ENCODE results near the gene CISD3. TPM values are rescaled to one million over a fixed set of nuclear protein-coding genes. Genes with fewer than 3 reads are reported as not detected.
"Not testable (repeated sequence)": the region's sequence is repeated elsewhere in the genome, so short reads cannot be mapped to it uniquely, and the experiment has no call there.

CISD3 gene
- total and polyA plus RNA-seq, 4 donors = 2.1 to 18.6 (median 11.8) TPM

DNA sequence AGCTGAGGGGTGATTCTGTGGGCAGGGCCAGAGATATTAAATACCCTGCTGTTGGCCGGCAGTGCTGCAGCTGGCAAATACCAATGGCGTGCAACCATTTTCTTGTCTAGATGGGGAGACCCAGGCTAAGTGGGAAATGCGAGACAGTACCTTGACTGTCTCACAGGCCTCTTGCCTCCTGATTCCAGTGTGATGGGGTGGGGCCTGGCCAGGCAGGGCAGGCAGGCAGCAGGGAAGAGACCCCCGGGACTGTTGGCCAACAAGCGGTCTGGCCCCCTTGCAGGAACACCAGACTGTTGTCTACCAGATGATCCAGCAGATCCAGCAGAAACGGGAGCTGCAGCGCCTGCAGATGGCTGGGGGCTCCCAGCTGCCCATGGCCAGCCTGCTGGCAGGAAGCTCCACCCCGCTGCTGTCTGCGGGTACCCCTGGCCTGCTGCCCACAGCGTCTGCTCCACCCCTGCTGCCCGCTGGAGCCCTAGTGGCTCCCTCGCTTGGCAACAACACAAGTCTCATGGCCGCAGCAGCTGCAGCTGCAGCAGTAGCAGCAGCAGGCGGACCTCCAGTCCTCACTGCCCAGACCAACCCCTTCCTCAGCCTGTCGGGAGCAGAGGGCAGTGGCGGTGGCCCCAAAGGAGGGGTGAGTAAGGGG lies 5.7 kb upstream of the CISD3 start:
- WGBS (ENCODE audit: insufficient coverage) = 20% methylated on average over 12 of the region's 16 CpGs
- no peak overlapping the region for H3K4me3 ChIP-seq (ENCODE audit: low read depth, low read length)
- peaks cover 60% of the 10 kb centered on the region for H3K36me3 ChIP-seq (ENCODE audit: control insufficient read depth, insufficient read depth, low read length)
- no peaks in the 10 kb centered on the region for H3K27me3 ChIP-seq (ENCODE audit: control insufficient read depth, insufficient read depth, low read length)
- DNase-seq (ENCODE audit: low read depth in 4 of 6, low spot score in 6 of 6) = peak in 2 of 6 donors; percentile 88 to 89
- no peaks in the 10 kb centered on the region for H3K9me3 ChIP-seq (ENCODE audit: control insufficient read depth, insufficient read depth, low read length)
- H3K4me1 ChIP-seq (ENCODE audit: control insufficient read depth, insufficient read depth, low read length) = peaks cover 52% of the 10 kb centered on the region
- H3K27ac ChIP-seq (ENCODE audit: low read depth, low read length) = peak overlapping the region; percentile 86

DNA sequence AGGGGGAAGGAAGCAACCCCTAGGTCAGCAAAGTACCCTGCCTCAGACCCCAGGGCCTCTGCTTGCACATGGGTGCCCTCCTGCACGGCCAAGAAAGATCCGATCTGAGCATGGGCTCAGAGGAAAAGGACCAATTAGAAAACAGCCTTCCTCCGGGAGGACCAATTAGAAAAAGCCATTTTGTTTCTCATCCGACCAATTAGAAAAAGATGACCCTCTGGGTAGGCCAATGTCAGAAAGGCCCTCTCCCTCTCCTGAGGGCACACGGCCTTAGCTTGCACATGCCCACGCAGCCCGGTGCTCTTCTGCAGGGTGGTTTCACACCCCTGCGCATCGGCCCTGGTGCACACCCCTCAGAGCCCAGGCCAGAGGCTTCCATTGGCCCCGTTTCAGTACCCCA lies 5.1 kb upstream of the CISD3 start:
- Histone ChIP-seq H3K36me3 (ENCODE audit: control insufficient read depth, insufficient read depth, low read length) (peaks cover 54% of the 10 kb centered on the region), H3K9me3 (ENCODE audit: control insufficient read depth, insufficient read depth, low read length) (no peaks in the 10 kb centered on the region), H3K4me3 (ENCODE audit: low read depth, low read length) (no peak overlapping the region), H3K4me1 (ENCODE audit: control insufficient read depth, insufficient read depth, low read length) (peaks cover 50% of the 10 kb centered on the region), H3K27me3 (ENCODE audit: control insufficient read depth, insufficient read depth, low read length) (no peaks in the 10 kb centered on the region), H3K27ac (ENCODE audit: low read depth, low read length) (peak overlapping the region; percentile 86)
- peak in 1 of 6 donors; percentile 68 for DNase-seq (ENCODE audit: low read depth in 4 of 6, low spot score in 6 of 6)
- WGBS (ENCODE audit: insufficient coverage) = 59% methylated on average over 10 of the region's 10 CpGs

DNA sequence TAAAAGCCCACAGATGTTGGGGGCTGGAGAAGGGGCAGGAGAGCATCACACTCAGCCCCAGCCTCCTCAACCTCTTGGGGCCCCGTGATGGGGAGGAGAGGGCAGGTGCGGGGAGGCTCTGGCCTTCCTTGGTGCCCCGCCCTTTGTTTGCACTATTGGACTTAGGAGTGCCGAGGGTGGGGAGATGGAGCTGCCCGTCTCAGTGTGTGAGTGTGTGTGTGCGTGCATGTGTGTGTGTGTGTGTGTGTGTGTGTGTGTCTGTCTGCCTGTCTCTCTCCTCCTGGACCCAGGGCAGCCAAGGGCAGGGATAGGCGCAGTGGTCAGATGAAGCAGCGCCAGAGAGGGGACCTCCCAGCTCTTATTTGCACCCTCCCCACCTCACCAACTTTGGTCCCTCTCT lies 4.0 kb upstream of the CISD3 start:
- DNase-seq (ENCODE audit: low read depth in 4 of 6, low spot score in 6 of 6); H3K4me3 ChIP-seq (ENCODE audit: low read depth, low read length); H3K27me3 ChIP-seq (ENCODE audit: control insufficient read depth, insufficient read depth, low read length); H3K27ac ChIP-seq (ENCODE audit: low read depth, low read length); H3K9me3 ChIP-seq (ENCODE audit: control insufficient read depth, insufficient read depth, low read length): not testable (repeated sequence)
- H3K36me3 ChIP-seq (ENCODE audit: control insufficient read depth, insufficient read depth, low read length) = peaks cover 44% of the 10 kb centered on the region
- peaks cover 52% of the 10 kb centered on the region for H3K4me1 ChIP-seq (ENCODE audit: control insufficient read depth, insufficient read depth, low read length)
- WGBS (ENCODE audit: insufficient coverage) = no CpG with 5 or more reads among the region's 8 CpGs

DNA sequence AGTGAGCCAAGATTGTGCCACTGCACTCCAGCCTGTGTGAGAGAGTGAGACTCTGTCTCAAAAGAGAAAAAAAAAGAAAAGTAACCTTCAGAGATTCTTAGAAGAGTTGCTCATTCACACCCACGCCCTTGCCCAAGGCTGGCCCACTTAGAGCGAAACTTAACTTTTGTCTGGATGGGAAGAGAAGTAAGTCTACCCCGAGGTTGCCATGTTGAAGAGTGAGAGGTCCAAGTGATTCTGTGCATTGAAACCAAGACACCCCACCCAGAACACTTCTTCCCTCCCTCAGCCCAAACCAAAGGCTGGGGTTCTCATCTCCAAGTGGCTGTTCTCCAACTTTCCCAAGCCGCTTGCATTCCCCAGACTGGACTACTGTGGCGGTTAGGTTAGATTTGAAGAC lies 2.4 kb upstream of the CISD3 start:
- H3K4me3 ChIP-seq (ENCODE audit: low read depth, low read length) = no peak overlapping the region
- H3K36me3 ChIP-seq (ENCODE audit: control insufficient read depth, insufficient read depth, low read length) = peaks cover 44% of the 10 kb centered on the region
- no peaks in the 10 kb centered on the region for H3K9me3 ChIP-seq (ENCODE audit: control insufficient read depth, insufficient read depth, low read length)
- DNase-seq (ENCODE audit: low read depth in 4 of 6, low spot score in 6 of 6) = no peak
- H3K27ac ChIP-seq (ENCODE audit: low read depth, low read length) = no peak overlapping the region
- H3K27me3 ChIP-seq (ENCODE audit: control insufficient read depth, insufficient read depth, low read length) = no peaks in the 10 kb centered on the region
- H3K4me1 ChIP-seq (ENCODE audit: control insufficient read depth, insufficient read depth, low read length) = peaks cover 61% of the 10 kb centered on the region
- no CpG with 5 or more reads among the region's 5 CpGs for WGBS (ENCODE audit: insufficient coverage)

DNA sequence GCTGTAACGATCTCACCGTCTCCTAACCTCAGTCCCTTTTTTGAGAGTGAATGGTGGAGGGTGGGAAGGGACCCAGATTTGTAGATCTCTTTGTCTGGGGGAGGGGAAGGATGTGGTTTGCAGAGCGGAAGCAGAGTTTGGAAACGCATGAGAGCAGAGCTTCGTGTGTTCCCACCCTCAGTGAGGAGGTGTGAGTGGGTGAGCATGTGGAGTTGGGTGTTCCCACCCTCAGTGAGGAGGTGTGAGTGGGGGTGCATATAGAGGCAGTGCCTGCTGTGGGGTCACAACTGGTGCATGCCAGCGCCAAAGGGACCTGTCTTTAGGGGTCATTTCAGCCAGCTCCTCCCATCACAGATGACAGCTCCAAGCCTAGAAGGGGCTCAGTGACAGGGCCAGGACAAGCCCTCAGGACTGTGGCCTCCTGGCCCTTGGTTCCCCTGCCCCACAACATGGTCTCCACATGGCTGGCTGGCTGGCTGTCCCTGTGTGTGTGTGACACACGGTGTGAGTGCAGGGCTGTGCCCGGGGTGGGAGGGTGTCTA lies 1.8 kb upstream of the CISD3 start:
- WGBS (ENCODE audit: insufficient coverage) = 86% methylated on average over 8 of the region's 8 CpGs
- H3K27ac ChIP-seq (ENCODE audit: low read depth, low read length) = no peak overlapping the region
- DNase-seq (ENCODE audit: low read depth in 4 of 6, low spot score in 6 of 6) = no peak

DNA sequence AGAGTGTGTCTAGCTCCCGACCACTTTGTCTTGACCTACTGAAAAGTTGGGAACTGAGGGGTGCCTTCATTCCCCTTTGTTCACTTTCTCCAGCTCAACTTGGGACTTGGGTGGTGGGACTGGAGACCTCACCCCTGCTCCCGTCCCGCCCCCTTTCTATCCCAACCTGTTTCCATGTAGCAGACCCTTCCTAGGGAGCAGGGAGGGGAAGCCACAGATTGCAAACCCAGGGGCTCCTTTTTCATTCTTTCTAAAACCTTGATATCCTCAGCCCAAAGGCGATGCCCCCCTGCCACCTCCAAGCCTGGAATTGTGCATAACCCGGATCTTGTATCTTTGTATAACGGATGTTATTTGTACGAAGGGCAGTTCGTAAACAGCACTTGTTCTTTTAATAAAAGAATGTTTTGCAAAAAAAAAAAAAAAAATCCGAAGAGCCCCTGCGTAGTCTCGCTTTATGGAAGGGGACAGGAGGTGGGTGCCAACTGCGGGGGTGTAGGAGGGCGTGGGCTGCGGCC lies 714 bp upstream of the CISD3 start:
- H3K4me1 ChIP-seq (ENCODE audit: control insufficient read depth, insufficient read depth, low read length) = peaks cover 66% of the 10 kb centered on the region

More for the DNA sequence above, 1.8 kb upstream of the CISD3 start:
- H3K9me3 ChIP-seq (ENCODE audit: control insufficient read depth, insufficient read depth, low read length) = no peaks in the 10 kb centered on the region
- H3K36me3 ChIP-seq (ENCODE audit: control insufficient read depth, insufficient read depth, low read length) = peaks cover 45% of the 10 kb centered on the region
- no peak overlapping the region for H3K4me3 ChIP-seq (ENCODE audit: low read depth, low read length)
- no peaks in the 10 kb centered on the region for H3K27me3 ChIP-seq (ENCODE audit: control insufficient read depth, insufficient read depth, low read length)
- H3K4me1 ChIP-seq (ENCODE audit: control insufficient read depth, insufficient read depth, low read length) = peaks cover 63% of the 10 kb centered on the region

DNA sequence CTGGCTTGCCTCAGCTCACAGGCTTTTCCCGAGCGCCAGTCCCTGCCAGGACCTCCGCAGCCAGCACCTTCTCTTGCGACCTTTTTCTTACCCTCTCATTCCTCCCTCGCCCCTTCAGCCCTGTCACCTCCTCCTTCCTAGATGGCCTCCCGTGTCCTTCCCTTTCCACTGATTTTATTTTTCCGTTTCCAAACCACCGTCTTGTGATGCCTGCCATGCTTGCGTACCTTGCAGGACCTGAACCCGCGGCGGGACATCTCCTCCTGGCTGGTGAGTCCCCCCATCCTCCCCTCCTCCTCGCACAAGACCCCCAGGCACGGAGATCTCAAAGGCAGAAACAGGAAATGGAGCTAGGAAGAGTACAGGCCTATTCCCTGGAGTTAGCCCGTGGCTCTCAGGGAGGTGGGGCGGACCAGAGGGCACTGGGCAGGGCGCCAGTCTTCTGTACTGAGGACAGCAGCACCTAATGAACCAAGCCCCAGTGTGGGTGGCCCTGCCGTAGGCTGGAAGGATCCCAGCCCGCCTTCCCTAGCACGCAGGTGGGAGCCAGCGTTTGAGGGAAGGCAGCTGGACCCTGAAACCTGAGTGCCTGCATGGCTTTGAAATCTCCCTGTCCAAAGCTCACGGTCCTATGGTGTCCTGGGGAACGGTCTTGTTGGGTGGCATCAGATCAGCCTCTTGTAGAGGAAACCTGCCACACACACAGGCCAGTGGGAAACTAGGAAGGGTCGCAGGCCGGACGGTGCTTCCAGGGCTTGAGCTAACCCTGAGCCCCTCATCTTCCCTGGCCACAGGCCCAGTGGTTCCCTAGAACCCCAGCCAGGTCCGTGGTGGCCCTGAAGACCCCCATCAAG lies 612 bp downstream of the CISD3 start:
- Histone ChIP-seq H3K9me3 (ENCODE audit: control insufficient read depth, insufficient read depth, low read length) (no peaks in the 10 kb centered on the region), H3K27me3 (ENCODE audit: control insufficient read depth, insufficient read depth, low read length) (no peaks in the 10 kb centered on the region), H3K36me3 (ENCODE audit: control insufficient read depth, insufficient read depth, low read length) (peaks cover 53% of the 10 kb centered on the region), H3K27ac (ENCODE audit: low read depth, low read length) (peak overlapping the region; percentile 63), H3K4me3 (ENCODE audit: low read depth, low read length) (peak overlapping the region; percentile 49), H3K4me1 (ENCODE audit: control insufficient read depth, insufficient read depth, low read length) (peaks cover 65% of the 10 kb centered on the region)
- peak in 2 of 6 donors; percentile 61 to 62 for DNase-seq (ENCODE audit: low read depth in 4 of 6, low spot score in 6 of 6)
- WGBS (ENCODE audit: insufficient coverage) = 30% methylated on average over 25 of the region's 27 CpGs

More for the DNA sequence above, 714 bp upstream of the CISD3 start:
- Histone ChIP-seq H3K9me3 (ENCODE audit: control insufficient read depth, insufficient read depth, low read length) (no peaks in the 10 kb centered on the region), H3K36me3 (ENCODE audit: control insufficient read depth, insufficient read depth, low read length) (peaks cover 53% of the 10 kb centered on the region), H3K27ac (ENCODE audit: low read depth, low read length) (peak overlapping the region; percentile 69), H3K27me3 (ENCODE audit: control insufficient read depth, insufficient read depth, low read length) (no peaks in the 10 kb centered on the region), H3K4me3 (ENCODE audit: low read depth, low read length) (peak overlapping the region; percentile 50)
- WGBS (ENCODE audit: insufficient coverage) = 0% methylated on average over 6 of the region's 14 CpGs
- no peak for DNase-seq (ENCODE audit: low read depth in 4 of 6, low spot score in 6 of 6)

DNA sequence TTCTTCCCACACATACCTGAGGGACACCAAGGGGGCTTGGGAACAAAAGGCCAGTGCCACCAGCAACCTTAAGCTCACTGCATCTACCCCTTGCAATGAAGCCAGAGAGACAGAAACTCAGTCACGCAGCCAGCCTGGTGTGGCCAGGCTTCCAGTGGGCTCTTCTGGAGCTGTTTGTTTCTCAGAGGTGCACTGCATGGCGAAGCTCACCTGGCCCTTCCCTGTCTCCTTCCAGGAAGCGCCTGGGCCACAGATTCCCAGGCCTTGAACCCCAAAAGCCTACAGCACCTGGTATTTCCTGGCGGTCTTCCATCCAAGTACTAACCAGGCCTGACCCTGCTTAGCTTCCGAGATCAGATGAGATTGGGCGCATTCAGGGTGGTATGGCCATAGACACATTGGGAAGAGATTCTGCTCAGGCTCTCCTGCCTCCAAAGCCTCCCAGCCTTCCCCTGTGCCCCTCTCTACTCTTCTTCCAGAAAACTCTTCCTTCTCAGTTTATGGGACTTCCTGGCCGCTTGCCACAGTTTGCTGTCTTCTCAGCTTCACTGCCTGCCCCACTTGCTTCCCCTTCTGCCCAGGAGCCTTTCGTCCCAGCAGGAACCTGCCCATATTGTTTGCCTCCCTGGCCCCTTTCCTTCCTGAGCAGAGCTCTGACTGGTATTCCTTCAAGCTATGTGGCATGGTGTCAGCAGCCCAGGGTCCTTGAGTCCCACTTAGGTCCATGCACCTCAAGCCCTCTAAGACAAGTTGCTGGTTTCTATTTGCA lies 1.6 kb downstream of the CISD3 start:
- Histone ChIP-seq H3K9me3 (ENCODE audit: control insufficient read depth, insufficient read depth, low read length) (no peaks in the 10 kb centered on the region), H3K27me3 (ENCODE audit: control insufficient read depth, insufficient read depth, low read length) (no peaks in the 10 kb centered on the region), H3K4me3 (ENCODE audit: low read depth, low read length) (no peak overlapping the region), H3K4me1 (ENCODE audit: control insufficient read depth, insufficient read depth, low read length) (peaks cover 70% of the 10 kb centered on the region), H3K27ac (ENCODE audit: low read depth, low read length) (no peak overlapping the region), H3K36me3 (ENCODE audit: control insufficient read depth, insufficient read depth, low read length) (peaks cover 59% of the 10 kb centered on the region)
- DNase-seq (ENCODE audit: low read depth in 4 of 6, low spot score in 6 of 6) = no peak
- 87% methylated on average over 8 of the region's 8 CpGs for WGBS (ENCODE audit: insufficient coverage)

All from spinal cord (tissue), 10 donors.